ENCODE measurements around the gene SUSD3. TPM values are rescaled to one million over a fixed set of nuclear protein-coding genes. Genes with fewer than 3 reads are reported as not detected.

SUSD3 gene
- total RNA-seq: 0.19 TPM in 1 of 2 replicates, not detected in the other

GRCh38 chr9:93058355-93059010 is at the start of gene SUSD3:
TSS of gene SUSD3 (plus strand) at chr9:93058701. CDS start at chr9:93058743, 42 bp downstream.

DNA sequence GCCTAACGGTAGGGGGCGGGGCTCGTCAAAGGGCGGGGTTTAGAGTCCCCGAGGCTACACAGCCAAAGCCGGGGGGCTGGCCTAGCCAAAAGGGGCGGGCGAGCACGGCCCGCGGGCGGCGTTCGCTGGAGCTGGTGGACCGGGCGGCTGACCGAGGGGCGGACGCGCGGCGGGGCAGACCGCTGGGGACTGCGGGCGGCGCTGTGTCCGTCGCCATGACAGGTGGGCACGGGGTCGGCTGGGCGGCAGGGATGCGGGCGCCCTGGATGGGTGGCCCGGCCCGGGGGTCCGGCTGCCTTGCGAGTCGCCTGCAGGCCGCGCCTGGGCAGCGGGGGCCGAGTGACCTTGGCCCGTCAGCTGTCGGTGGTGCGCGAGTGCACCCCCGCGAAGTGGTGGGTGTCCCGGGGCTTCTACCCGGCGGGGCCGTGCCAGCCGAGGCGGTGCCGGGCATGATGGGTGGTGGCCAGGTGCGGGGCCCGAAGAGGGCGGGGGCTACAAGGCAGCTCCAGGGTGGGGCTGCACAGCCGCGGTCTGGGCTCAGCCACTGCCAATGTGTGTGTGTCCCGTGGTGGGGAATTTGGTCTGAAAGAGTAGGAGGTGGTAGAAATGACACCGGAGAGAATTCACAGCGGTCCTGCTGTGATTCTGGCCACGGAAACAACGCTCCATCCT is 37.8 kb downstream of the SUSD3 start, which contains the start of gene CARD19:
TSS of gene CARD19 (plus strand) at position 87 of the 672 bp plus-strand sequence. CDS start at position 216, 129 bp downstream.

GRCh38 chr9:93134015-93134739 is 75.7 kb downstream of the SUSD3 start, which contains the start of gene NINJ1:
TSS of gene NINJ1 (minus strand) at chr9:93134251. CDS start at chr9:93134217, 34 bp downstream.

Other genes with a start within 250 kb of the SUSD3 start
- gene ZNF484, start 180.7 kb upstream of the SUSD3 start, total RNA-seq: 11.3 and 17.5 TPM in 2 replicates
- gene FGD3, start 111.2 kb upstream of the SUSD3 start, total RNA-seq: not detected in 2 replicates
- 41.2 and 67.7 TPM in 2 replicates for gene CARD19, start 37.5 kb downstream of the SUSD3 start, total RNA-seq
- 17.8 and 22.0 TPM in 2 replicates for gene NINJ1, start 75.5 kb downstream of the SUSD3 start, total RNA-seq
- gene WNK2, start 125.4 kb downstream of the SUSD3 start, total RNA-seq: not detected in 2 replicates